Spleen (tissue), 7 donors: ENCODE results near the gene SASH1.

Experiments
- POLR2A ChIP-seq, 3 donors: fragments of 450-650 bp; IDR thresholded peaks; one replicate each; pipeline ENCODE4 v1.5.1; 2017; ENCODE audit warnings: antibody characterized with exemption in 3 of 3, mild to moderate bottlenecking in 1 of 3
- POLR2AphosphoS5 ChIP-seq, 3 donors: sonication (generic); formaldehyde crosslinking; IDR thresholded peaks; one replicate each; pipeline ENCODE4 v1.5.1; 2017; ENCODE audit warnings: antibody characterized with exemption in 3 of 3
- TF ChIP-seq, protein P1 (sequence below), 11 experiments: fragments of 200-600 bp in 7 of 11; fragments of 450-650 bp in 4 of 11; sonication (generic) in 4 of 11; IDR thresholded peaks in 8 of 11; conservative IDR thresholded peaks in 3 of 11; 1 replicate in 7 of 11; 2 replicates in 4 of 11; pipeline versions ENCODE4 v1.4.0 to v1.8.0; 2016 to 2021; ENCODE audit warnings: antibody characterized with exemption in 11 of 11, inconsistent platforms in 4 of 11, mild to moderate bottlenecking in 1 of 11
- donor health status: DM: no; HTN: no; CAD: no; lungs with moderate emphysema.
- donor health status: DM: no; HTN: no; CAD: no.
- donor health status: DM: no; HTN: no; CAD: no.

DNA sequence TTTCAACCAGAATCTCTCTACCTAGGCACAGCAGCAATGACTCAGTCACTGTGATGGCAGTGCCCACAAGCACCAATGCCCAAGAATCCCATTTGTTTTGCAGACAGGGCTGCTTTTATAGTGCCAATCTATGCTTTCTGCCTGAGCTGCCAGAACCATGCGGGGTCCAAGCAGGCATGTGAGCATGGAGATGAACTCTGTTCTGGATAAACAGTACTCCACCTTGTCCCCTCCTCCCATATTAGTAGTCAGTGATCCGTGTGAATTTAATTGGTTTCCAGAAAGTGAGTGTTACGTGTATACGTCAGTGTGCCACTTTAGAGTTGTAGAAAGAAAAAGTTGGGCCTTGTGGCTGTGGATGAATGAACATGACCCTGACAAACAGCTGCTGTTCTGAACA, 79.4 kb downstream of the SASH1 start:
- TF ChIP-seq, protein P1, sequence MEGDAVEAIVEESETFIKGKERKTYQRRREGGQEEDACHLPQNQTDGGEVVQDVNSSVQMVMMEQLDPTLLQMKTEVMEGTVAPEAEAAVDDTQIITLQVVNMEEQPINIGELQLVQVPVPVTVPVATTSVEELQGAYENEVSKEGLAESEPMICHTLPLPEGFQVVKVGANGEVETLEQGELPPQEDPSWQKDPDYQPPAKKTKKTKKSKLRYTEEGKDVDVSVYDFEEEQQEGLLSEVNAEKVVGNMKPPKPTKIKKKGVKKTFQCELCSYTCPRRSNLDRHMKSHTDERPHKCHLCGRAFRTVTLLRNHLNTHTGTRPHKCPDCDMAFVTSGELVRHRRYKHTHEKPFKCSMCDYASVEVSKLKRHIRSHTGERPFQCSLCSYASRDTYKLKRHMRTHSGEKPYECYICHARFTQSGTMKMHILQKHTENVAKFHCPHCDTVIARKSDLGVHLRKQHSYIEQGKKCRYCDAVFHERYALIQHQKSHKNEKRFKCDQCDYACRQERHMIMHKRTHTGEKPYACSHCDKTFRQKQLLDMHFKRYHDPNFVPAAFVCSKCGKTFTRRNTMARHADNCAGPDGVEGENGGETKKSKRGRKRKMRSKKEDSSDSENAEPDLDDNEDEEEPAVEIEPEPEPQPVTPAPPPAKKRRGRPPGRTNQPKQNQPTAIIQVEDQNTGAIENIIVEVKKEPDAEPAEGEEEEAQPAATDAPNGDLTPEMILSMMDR (IDR thresholded peaks at IDR 0.05 in 8 of 11, conservative IDR thresholded peaks at IDR 0.05 in 3 of 11): no peak
- no peak for TF ChIP-seq POLR2AphosphoS5 (IDR thresholded peaks at IDR 0.05)
- TF ChIP-seq POLR2A (IDR thresholded peaks at IDR 0.05): no peak
